Glutamatergic neuron (in vitro differentiated cells): ENCODE measurements around the gene ALDH4A1. TPM values are rescaled to one million over a fixed set of nuclear protein-coding genes. Genes with fewer than 3 reads are reported as not detected.
A peak's percentile ranks its signal among the peaks of the same experiment; 100 is the strongest.

ENCODE experiments used
- DNase-seq: peaks from one replicate; pipeline ENCODE4 v3.0.0; 2022
- H3K27ac Mint-ChIP-seq: one replicate; pipeline ENCODE4 v1.8.0; 2020; ENCODE audit warnings: mild to moderate bottlenecking, mixed read lengths, inconsistent platforms; ENCODE audit not compliant: unreplicated experiment
- H3K27me3 Mint-ChIP-seq: one replicate; pipeline ENCODE4 v1.8.0; 2020; ENCODE audit warnings: mild to moderate bottlenecking, moderate library complexity, mixed read lengths, inconsistent platforms; ENCODE audit not compliant: unreplicated experiment
- H3K36me3 Mint-ChIP-seq: one replicate; pipeline ENCODE4 v1.8.0; 2020; ENCODE audit warnings: mild to moderate bottlenecking, mixed read lengths, inconsistent platforms; ENCODE audit not compliant: unreplicated experiment
- H3K4me1 Mint-ChIP-seq: one replicate; pipeline ENCODE4 v1.8.0; 2020; ENCODE audit warnings: mild to moderate bottlenecking, low read depth, mixed read lengths, inconsistent platforms; ENCODE audit not compliant: unreplicated experiment
- H3K4me3 Mint-ChIP-seq: one replicate; pipeline ENCODE4 v1.8.0; 2020; ENCODE audit warnings: mild to moderate bottlenecking, mixed read lengths, inconsistent platforms; ENCODE audit not compliant: unreplicated experiment
- H3K9me3 Mint-ChIP-seq: one replicate; pipeline ENCODE4 v1.8.0; 2020; ENCODE audit warnings: mild to moderate bottlenecking, moderate library complexity, mixed read lengths, inconsistent platforms; ENCODE audit not compliant: unreplicated experiment
- CTCF ChIP-seq: fragments of 200-600 bp; sonication (generic); IDR thresholded peaks from one replicate; pipeline ENCODE4 v1.5.0; 2021; ENCODE audit not compliant: partially characterized antibody, unreplicated experiment
- total RNA-seq: library from RNA; stranded (reverse); fragmentation: NEBNext Ultra II Directional; extraction: Animal tissue kit (Norgen Biotek cat#: 25700); gene quantifications from one replicate; pipeline ENCODE4 v1.2.1, GENCODE V29; 2021; ENCODE audit not compliant: unreplicated experiment

Gene ALDH4A1
- total RNA-seq, 1 donor from 2014 or later, result 28.9 TPM

GRCh38 chr1:18934205-18935000 is 32.0 kb upstream of the ALDH4A1 start:
- TF ChIP-seq CTCF, result no peak
- Mint-ChIP-seq H3K36me3 (no peaks in the 10 kb centered on the region), H3K27me3 (peaks cover 32% of the 10 kb centered on the region), H3K27ac (peak overlapping the region; percentile 55), H3K4me1 (peaks cover 55% of the 10 kb centered on the region), H3K9me3 (peaks cover 32% of the 10 kb centered on the region), H3K4me3 (peak overlapping the region; percentile 15)
- DNase-seq, result no peak

- no peak for TF ChIP-seq CTCF
- H3K36me3 Mint-ChIP-seq, result no peaks in the 10 kb centered on the region
- peaks cover 30% of the 10 kb centered on the region for H3K27me3 Mint-ChIP-seq
- H3K4me3 Mint-ChIP-seq, result peak overlapping the region; percentile 68
- DNase-seq, result no peak
- peak overlapping the region; percentile 86 for H3K27ac Mint-ChIP-seq
- H3K4me1 Mint-ChIP-seq, result peaks cover 60% of the 10 kb centered on the region
- peaks cover 22% of the 10 kb centered on the region for H3K9me3 Mint-ChIP-seq
These were observed 30.5 kb upstream of the ALDH4A1 start for GRCh38 chr1:18932879-18933278.

- peaks cover 24% of the 10 kb centered on the region for H3K9me3 Mint-ChIP-seq
- no peak for DNase-seq
- TF ChIP-seq CTCF, result no peak
- H3K27me3 Mint-ChIP-seq, result peaks cover 34% of the 10 kb centered on the region
- H3K36me3 Mint-ChIP-seq, result no peaks in the 10 kb centered on the region
- peaks cover 63% of the 10 kb centered on the region for H3K4me1 Mint-ChIP-seq
- peak overlapping the region; percentile 86 for H3K27ac Mint-ChIP-seq
- H3K4me3 Mint-ChIP-seq, result peak overlapping the region; percentile 68
These were observed 30.0 kb upstream of the ALDH4A1 start for GRCh38 chr1:18932387-18932786.

- Mint-ChIP-seq H3K27me3 (peaks cover 29% of the 10 kb centered on the region), H3K27ac (peak overlapping the region; percentile 86), H3K36me3 (no peaks in the 10 kb centered on the region), H3K4me3 (peak overlapping the region; percentile 68), H3K4me1 (peaks cover 57% of the 10 kb centered on the region), H3K9me3 (peaks cover 22% of the 10 kb centered on the region)
- no peak for TF ChIP-seq CTCF
- DNase-seq, result no peak
These were observed 29.4 kb upstream of the ALDH4A1 start for GRCh38 chr1:18931730-18932129.

- Mint-ChIP-seq H3K4me3 (peak overlapping the region; percentile 28), H3K27ac (peak overlapping the region; percentile 62), H3K4me1 (peaks cover 55% of the 10 kb centered on the region), H3K9me3 (peaks cover 23% of the 10 kb centered on the region), H3K27me3 (peaks cover 25% of the 10 kb centered on the region), H3K36me3 (no peaks in the 10 kb centered on the region)
- no peak for TF ChIP-seq CTCF
- DNase-seq, result no peak
These were observed 27.3 kb upstream of the ALDH4A1 start for GRCh38 chr1:18929686-18930085.
